ENCODE data around the gene GPR84. TPM values are rescaled to one million over a fixed set of nuclear protein-coding genes. Genes with fewer than 3 reads are reported as not detected.

Gene GPR84
- total RNA-seq, 1 donor from 2014 or later = not detected

DNA sequence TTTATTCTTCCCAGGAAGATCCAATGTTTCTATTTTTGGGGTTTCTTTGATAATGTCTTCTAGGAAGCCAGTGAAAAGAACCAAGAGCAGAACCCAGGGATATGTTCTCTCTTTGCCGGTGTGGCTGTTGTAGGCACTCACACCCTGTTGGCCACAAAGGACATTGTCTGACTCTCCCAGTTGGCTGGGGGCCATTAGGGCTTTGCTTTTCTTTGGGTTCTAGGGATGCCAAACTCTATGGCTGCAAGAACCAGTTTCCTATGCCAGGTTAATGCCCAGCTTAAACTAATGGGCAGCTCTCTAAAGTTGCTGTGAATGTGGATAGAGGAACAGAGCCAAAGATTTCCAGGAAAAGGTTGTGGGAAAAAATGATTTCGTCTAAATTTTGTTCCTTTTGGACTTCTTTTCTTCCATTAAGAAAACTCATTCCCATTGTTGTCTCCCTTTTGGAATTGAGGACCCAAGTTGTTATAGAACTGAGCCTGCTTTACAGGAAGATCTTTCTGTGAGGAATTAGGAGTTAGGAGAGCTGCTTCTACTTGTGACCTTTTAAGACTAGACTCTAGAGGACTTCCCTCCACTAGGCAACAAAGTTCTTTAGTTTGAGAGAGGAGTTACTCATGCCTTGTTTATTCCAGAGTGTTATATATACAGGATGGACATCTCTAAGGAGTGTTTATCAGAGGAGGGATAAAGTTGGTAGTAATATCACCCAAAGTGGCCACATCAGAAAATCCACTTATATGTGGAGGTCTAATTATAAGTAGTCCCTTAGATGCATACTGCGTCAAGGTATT lies 26.2 kb downstream of the GPR84 start:
- DNase-seq (ENCODE audit: extremely low spot score in 2 of 2) = no peak
- Histone ChIP-seq H3K9me3 (no peaks in the 10 kb centered on the region), H3K27me3 (no peaks in the 10 kb centered on the region), H3K4me3 (no peak overlapping the region), H3K4me1 (peaks cover 28% of the 10 kb centered on the region), H3K27ac (peak overlapping the region; percentile 57), H3K36me3 (peaks cover 0 to 25% of the 10 kb centered on the region in 2 donors)
- intact Hi-C loops (cut with DNase I) = no loop called here
- TF ChIP-seq, protein P1, sequence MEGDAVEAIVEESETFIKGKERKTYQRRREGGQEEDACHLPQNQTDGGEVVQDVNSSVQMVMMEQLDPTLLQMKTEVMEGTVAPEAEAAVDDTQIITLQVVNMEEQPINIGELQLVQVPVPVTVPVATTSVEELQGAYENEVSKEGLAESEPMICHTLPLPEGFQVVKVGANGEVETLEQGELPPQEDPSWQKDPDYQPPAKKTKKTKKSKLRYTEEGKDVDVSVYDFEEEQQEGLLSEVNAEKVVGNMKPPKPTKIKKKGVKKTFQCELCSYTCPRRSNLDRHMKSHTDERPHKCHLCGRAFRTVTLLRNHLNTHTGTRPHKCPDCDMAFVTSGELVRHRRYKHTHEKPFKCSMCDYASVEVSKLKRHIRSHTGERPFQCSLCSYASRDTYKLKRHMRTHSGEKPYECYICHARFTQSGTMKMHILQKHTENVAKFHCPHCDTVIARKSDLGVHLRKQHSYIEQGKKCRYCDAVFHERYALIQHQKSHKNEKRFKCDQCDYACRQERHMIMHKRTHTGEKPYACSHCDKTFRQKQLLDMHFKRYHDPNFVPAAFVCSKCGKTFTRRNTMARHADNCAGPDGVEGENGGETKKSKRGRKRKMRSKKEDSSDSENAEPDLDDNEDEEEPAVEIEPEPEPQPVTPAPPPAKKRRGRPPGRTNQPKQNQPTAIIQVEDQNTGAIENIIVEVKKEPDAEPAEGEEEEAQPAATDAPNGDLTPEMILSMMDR (IDR thresholded peaks at IDR 0.05) = no peak
- TF ChIP-seq POLR2A (IDR thresholded peaks at IDR 0.05) (no peak), POLR2AphosphoS5 (IDR thresholded peaks at IDR 0.05; ENCODE audit: insufficient read depth in 1 of 2, low read depth in 1 of 2) (no peak)

DNA sequence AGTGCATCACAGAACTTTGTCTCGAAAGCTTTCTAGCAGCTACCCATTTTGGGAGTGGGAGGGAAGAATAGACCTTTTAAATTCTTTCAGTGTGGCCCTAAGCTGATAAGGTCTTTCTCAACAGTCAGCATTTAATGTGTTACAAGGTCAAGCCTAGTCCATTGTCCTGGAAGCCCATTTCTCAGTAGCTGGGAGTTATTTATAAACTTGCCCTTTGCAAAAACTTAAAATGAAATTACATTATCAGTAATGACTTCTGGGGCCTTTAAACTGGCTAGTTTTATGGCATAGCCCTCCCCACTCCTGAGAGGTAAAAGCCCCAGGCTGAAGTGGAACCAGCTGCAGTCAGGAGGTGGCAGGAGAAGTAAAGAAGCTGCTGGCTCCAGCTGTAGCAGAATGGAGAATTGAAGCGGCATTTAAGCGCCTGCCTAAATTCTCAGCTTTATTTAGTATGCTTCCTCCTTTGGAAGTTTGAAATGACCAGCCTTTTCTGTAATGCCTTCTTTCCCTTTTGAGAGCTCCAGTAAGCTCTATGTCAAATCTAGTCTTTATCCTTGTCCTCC lies 26.9 kb downstream of the GPR84 start:
- H3K4me3 ChIP-seq = no peak overlapping the region
- no peaks in the 10 kb centered on the region for H3K9me3 ChIP-seq
- no peak for DNase-seq (ENCODE audit: extremely low spot score in 2 of 2)
- H3K27me3 ChIP-seq = no peaks in the 10 kb centered on the region
- peaks cover 0 to 18% of the 10 kb centered on the region in 2 donors for H3K36me3 ChIP-seq
- H3K27ac ChIP-seq = peak overlapping the region; percentile 57
- intact Hi-C loops (cut with DNase I) = no loop called here
- peaks cover 28% of the 10 kb centered on the region for H3K4me1 ChIP-seq
- no peak for TF ChIP-seq POLR2A (IDR thresholded peaks at IDR 0.05)
- no peak for TF ChIP-seq POLR2AphosphoS5 (IDR thresholded peaks at IDR 0.05; ENCODE audit: insufficient read depth in 1 of 2, low read depth in 1 of 2)
- TF ChIP-seq, protein P1 (IDR thresholded peaks at IDR 0.05) = no peak

DNA sequence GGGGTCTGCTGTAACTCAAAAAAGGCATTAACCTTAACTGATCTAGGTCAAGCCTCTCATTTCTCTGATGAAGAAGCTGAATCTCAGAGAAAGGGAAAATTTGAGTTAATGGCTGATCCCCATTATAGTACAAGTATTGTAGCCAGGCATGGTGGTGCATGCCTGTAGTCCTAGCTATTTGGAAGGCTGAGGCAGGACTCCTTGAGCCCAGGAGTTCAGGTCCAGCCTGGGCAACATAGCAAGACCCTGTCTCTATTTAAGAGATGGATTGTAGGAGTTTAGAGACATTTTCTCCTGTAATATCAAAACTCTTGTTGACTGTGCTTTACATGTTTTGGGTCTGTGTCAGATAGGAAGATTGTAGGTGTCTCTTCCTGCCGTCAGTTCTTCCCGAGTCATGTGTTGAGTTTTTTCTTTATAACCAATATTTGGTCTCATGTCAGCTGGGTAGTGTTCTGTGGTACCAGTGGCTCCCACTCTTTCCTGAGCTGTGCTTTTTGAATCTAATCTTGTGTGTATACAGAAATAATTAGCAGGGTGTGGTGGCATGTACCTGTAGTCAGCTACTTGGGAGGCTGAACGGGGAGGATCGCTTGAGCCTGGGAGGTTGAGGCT lies 30.8 kb downstream of the GPR84 start:
- TF ChIP-seq POLR2AphosphoS5 (IDR thresholded peaks at IDR 0.05; ENCODE audit: insufficient read depth in 1 of 2, low read depth in 1 of 2) (no peak), POLR2A (IDR thresholded peaks at IDR 0.05) (no peak)
- TF ChIP-seq, protein P1 (IDR thresholded peaks at IDR 0.05) = no peak
- Histone ChIP-seq H3K9me3 (no peaks in the 10 kb centered on the region), H3K4me3 (no peak overlapping the region), H3K36me3 (no peaks in the 10 kb centered on the region), H3K4me1 (peaks cover 65% of the 10 kb centered on the region), H3K27me3 (no peaks in the 10 kb centered on the region), H3K27ac (no peak overlapping the region)
- no peak for DNase-seq (ENCODE audit: extremely low spot score in 2 of 2)
- intact Hi-C loops (cut with DNase I) = no loop called here

DNA sequence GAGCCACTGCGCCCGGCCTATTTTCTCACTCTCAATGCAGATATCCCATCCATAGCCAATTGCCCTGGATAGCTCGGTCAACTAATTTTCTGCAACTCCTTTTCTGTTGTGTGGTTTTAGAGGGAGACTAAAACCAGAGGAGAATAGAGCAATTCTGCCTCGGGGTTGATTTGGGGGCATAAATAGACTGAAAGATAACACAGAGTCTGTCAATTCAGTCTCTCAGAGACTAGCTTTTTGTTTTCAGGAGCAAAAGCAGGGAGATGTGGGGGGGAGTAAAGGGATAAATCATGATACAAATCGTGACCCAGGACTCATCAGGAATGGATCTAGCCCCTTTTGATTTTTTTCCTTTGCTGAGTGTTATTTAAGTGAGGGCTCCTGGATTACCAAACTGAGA lies 32.8 kb downstream of the GPR84 start:
- TF ChIP-seq POLR2AphosphoS5 (IDR thresholded peaks at IDR 0.05; ENCODE audit: insufficient read depth in 1 of 2, low read depth in 1 of 2) (no peak), POLR2A (IDR thresholded peaks at IDR 0.05) (no peak)
- TF ChIP-seq, protein P1 (IDR thresholded peaks at IDR 0.05) = no peak
- Histone ChIP-seq H3K36me3 (no peaks in the 10 kb centered on the region), H3K4me3 (no peak overlapping the region), H3K4me1 (peaks cover 65% of the 10 kb centered on the region), H3K9me3 (no peaks in the 10 kb centered on the region), H3K27ac (no peak overlapping the region), H3K27me3 (no peaks in the 10 kb centered on the region)
- intact Hi-C loops (cut with DNase I) = no loop called here
- no peak for DNase-seq (ENCODE audit: extremely low spot score in 2 of 2)

Data from vagina (tissue), 2 donors.